H1 (cell line): ENCODE measurements around the gene TSGA10. TPM values are rescaled to one million over a fixed set of nuclear protein-coding genes. Genes with fewer than 3 reads are reported as not detected.

Source experiments
- BRCA1 ChIP-seq: IDR thresholded peaks from 2 replicates; pipeline ENCODE4 v1.6.1; 2012; ENCODE audit warnings: low read depth, low read length, improper control_type of control experiment
- SIN3A ChIP-seq, 2 experiments: IDR thresholded peaks in 1 of 2; conservative IDR thresholded peaks in 1 of 2; 2 replicates each; pipeline ENCODE4 v1.6.1; 2011 to 2012; ENCODE audit warnings: low read length in 2 of 2, improper control_type of control experiment in 1 of 2, low read depth in 1 of 2, mild to moderate bottlenecking in 1 of 2
- polyA plus RNA-seq, 7 experiments: library from polyadenylated mRNA; depleted of rRNA in 3 of 7; stranded (reverse) in 5 of 7; unstranded in 2 of 7; fragments of >200 nt in 5 of 7; fragments of 200-250 nt in 2 of 7; gene quantifications; 1 replicate in 5 of 7; 2 replicates in 1 of 7; 4 replicates in 1 of 7; pipeline versions ENCODE4 v1.2.1 to v1.2.3, GENCODE V29; 2011 to 2013; ENCODE audit warnings: missing spikeins in 2 of 7, mixed read lengths in 2 of 7
- total RNA-seq: library from RNA; stranded (reverse); fragmentation: NEBNext Ultra II Directional; extraction: Animal tissue kit (Norgen Biotek cat#: 25700); gene quantifications from 2 replicates; pipeline ENCODE4 v1.2.1, GENCODE V29; 2021
- TF ChIP-seq, protein P1 (sequence below): fragments of 300-600 bp; sonication (generic); IDR thresholded peaks from 2 replicates; pipeline ENCODE4 v1.7.1; 2012; ENCODE audit warnings: low read length, moderate library complexity, mild to moderate bottlenecking, inconsistent platforms; ENCODE audit not compliant: insufficient replicate concordance

The TSGA10 gene
- total and polyA plus RNA-seq, 2 of the 8 experiments (the other 6 are each of a cell fraction or from before 2014, with no cell fraction given) = 2.2 to 7.4 TPM

DNA sequence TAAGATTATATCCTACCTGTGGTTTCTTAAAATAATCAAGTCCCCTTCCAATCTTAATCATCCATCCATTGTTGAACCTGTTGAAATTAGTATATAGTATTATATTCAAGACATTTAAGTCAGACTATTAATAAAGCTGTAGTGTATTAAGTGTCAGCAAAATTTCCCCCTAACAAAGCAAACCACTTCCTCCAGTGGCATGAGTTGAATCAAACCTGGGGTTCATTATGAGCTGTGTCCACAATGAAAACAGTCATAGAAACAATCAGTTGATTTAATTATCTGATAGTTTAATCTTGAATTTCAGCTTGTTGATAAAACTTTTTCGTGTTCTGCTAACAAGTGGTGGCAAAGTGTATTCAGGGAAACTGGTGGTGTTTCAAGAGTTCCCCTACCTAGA, 14.8 kb upstream of the TSGA10 start (continued):
- TF ChIP-seq, protein P1, sequence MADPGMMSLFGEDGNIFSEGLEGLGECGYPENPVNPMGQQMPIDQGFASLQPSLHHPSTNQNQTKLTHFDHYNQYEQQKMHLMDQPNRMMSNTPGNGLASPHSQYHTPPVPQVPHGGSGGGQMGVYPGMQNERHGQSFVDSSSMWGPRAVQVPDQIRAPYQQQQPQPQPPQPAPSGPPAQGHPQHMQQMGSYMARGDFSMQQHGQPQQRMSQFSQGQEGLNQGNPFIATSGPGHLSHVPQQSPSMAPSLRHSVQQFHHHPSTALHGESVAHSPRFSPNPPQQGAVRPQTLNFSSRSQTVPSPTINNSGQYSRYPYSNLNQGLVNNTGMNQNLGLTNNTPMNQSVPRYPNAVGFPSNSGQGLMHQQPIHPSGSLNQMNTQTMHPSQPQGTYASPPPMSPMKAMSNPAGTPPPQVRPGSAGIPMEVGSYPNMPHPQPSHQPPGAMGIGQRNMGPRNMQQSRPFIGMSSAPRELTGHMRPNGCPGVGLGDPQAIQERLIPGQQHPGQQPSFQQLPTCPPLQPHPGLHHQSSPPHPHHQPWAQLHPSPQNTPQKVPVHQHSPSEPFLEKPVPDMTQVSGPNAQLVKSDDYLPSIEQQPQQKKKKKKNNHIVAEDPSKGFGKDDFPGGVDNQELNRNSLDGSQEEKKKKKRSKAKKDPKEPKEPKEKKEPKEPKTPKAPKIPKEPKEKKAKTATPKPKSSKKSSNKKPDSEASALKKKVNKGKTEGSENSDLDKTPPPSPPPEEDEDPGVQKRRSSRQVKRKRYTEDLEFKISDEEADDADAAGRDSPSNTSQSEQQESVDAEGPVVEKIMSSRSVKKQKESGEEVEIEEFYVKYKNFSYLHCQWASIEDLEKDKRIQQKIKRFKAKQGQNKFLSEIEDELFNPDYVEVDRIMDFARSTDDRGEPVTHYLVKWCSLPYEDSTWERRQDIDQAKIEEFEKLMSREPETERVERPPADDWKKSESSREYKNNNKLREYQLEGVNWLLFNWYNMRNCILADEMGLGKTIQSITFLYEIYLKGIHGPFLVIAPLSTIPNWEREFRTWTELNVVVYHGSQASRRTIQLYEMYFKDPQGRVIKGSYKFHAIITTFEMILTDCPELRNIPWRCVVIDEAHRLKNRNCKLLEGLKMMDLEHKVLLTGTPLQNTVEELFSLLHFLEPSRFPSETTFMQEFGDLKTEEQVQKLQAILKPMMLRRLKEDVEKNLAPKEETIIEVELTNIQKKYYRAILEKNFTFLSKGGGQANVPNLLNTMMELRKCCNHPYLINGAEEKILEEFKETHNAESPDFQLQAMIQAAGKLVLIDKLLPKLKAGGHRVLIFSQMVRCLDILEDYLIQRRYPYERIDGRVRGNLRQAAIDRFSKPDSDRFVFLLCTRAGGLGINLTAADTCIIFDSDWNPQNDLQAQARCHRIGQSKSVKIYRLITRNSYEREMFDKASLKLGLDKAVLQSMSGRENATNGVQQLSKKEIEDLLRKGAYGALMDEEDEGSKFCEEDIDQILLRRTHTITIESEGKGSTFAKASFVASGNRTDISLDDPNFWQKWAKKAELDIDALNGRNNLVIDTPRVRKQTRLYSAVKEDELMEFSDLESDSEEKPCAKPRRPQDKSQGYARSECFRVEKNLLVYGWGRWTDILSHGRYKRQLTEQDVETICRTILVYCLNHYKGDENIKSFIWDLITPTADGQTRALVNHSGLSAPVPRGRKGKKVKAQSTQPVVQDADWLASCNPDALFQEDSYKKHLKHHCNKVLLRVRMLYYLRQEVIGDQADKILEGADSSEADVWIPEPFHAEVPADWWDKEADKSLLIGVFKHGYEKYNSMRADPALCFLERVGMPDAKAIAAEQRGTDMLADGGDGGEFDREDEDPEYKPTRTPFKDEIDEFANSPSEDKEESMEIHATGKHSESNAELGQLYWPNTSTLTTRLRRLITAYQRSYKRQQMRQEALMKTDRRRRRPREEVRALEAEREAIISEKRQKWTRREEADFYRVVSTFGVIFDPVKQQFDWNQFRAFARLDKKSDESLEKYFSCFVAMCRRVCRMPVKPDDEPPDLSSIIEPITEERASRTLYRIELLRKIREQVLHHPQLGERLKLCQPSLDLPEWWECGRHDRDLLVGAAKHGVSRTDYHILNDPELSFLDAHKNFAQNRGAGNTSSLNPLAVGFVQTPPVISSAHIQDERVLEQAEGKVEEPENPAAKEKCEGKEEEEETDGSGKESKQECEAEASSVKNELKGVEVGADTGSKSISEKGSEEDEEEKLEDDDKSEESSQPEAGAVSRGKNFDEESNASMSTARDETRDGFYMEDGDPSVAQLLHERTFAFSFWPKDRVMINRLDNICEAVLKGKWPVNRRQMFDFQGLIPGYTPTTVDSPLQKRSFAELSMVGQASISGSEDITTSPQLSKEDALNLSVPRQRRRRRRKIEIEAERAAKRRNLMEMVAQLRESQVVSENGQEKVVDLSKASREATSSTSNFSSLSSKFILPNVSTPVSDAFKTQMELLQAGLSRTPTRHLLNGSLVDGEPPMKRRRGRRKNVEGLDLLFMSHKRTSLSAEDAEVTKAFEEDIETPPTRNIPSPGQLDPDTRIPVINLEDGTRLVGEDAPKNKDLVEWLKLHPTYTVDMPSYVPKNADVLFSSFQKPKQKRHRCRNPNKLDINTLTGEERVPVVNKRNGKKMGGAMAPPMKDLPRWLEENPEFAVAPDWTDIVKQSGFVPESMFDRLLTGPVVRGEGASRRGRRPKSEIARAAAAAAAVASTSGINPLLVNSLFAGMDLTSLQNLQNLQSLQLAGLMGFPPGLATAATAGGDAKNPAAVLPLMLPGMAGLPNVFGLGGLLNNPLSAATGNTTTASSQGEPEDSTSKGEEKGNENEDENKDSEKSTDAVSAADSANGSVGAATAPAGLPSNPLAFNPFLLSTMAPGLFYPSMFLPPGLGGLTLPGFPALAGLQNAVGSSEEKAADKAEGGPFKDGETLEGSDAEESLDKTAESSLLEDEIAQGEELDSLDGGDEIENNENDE = no peak
- TF ChIP-seq BRCA1 (no peak), SIN3A (conservative IDR thresholded peaks at IDR 0.05 in 1 of 2, IDR thresholded peaks at IDR 0.05 in 1 of 2; ENCODE audit: low read depth in 1 of 2, low read length in 2 of 2) (no peak)
